ENCODE results near the gene LRRIQ3.

GRCh38 chr1:74197657-74198552 is at the start of gene LRRIQ3, which contains the start of gene FPGT:
- TF ChIP-seq POLR2A (IDR thresholded peaks at IDR 0.05; ENCODE audit: low read depth), result peak; percentile 40
- TF ChIP-seq CTCF (IDR thresholded peaks at IDR 0.05), result no peak
